NCI-H748 treated with DMSO at 0.1 percent for 48 hours (cell line): ENCODE results near the gene MARK3.
A peak's percentile ranks its signal among the peaks of the same experiment; 100 is the strongest.

Experiments used
- DNase-seq: peaks from one replicate; lab custom pipeline; 2025; lab: John Stamatoyannopoulos, UW

MARK3 gene

GRCh38 chr14:103526914-103527248 lies 141.7 kb downstream of the MARK3 start:
- no peak for DNase-seq

DNA sequence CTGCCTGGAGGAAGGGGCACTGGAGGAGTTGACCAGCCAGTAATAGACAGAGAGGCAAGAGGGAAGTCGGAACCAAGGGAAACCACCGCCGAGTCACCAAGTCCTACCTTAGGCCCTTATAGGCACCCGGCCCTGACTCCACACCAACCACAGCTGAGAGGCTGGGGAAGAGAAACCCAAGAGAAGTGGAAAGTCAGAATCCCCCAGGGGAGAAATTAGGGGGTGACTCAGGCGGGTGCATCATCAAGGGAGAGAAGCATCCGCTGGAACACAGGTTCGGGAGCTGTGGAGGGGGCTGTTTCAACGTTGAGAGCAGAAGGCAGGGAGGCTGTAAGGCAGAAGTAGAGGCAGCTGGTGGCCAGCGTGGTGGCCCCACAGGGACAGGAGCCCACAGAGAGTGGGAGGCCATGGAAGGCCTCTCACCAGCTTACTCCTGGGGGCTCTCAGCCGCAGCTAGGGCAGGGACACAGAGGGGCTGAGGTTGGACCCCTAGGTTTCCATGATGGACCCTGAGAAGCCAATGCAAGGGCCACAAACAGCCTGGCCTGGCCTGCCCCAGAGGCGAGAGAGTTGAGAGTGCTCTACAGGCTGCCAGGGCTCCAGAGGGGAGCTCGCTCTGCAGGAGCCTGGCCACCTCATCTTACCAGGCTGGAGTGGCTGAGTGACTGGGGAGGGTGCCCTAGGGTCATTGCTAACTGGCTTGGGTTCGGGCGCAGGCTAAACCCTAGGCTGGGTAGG lies 142.4 kb downstream of the MARK3 start:
- no peak for DNase-seq

- no peak for DNase-seq
These were observed 143.0 kb downstream of the MARK3 start for GRCh38 chr14:103528146-103528586.

- DNase-seq, result peak; percentile 91
These were observed 143.6 kb downstream of the MARK3 start, which contains the start of gene TRMT61A for GRCh38 chr14:103528587-103529382. TRMT61A (plus strand) TSS chr14:103529196; CDS start chr14:103529979, 783 bp downstream.

DNA sequence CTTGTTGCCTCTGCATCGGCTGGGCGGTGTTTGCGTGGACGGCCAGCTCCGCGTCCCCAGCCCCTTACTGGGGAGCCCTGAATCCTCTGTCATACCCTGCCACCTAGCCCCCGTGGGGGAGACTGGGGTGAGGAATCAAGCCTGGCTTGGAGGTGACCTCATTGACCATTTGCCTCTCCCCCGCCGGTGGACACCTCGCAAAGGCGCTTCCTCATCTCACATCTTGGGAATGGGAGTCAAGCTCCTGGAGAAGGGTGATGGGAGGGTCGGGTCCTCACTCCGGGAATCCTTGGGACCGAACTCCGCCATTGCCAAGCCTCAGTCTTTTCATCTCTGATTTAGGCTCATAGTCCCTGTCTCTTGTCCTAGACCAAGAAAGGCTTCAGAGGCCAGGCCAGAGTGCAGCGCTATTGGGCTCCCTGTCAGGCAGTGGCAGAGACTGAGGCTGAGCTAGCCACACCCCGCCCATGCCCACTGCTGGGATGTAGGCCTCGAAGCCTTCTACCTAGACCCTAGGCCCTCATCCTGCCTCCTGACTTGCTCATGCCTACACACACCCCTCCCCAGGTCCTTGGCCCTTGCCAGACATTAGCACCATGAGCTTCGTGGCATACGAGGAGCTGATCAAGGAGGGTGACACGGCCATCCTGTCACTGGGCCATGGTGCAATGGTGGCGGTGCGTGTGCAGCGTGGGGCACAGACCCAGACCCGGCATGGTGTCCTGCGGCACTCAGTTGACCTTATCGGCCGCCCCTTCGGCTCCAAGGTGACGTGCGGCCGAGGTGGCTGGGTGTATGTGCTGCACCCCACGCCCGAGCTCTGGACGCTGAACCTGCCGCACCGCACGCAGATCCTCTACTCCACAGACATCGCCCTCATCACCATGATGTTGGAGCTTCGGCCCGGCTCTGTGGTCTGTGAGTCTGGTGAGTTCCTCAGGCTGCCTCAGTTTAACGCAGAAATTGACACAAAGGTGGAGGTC lies 144.5 kb downstream of the MARK3 start:
- no peak for DNase-seq

DNA sequence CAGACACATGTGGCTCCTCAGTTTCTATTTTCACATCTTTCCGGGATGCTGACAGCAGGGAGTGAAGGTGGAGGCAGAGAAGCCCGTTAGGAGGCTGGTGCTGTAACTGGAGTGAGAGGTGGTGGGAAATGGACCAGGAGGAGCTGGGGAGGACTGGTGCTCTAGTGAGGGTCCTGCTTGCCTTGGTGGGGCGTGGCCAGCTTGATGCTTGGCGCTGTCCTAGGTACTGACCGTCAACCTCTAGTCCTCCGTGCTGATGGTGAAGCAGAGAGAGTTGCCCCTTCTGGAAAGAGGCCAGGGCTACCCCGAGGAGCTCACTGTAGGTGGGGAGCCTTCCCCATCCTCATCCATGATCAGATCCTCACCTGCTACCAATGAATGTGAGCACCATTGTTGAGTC lies 145.2 kb downstream of the MARK3 start:
- no peak for DNase-seq

GRCh38 chr14:103530831-103531230 lies 145.6 kb downstream of the MARK3 start:
- no peak for DNase-seq

- DNase-seq, result no peak
These were observed 146.4 kb downstream of the MARK3 start for GRCh38 chr14:103531421-103532215.

DNA sequence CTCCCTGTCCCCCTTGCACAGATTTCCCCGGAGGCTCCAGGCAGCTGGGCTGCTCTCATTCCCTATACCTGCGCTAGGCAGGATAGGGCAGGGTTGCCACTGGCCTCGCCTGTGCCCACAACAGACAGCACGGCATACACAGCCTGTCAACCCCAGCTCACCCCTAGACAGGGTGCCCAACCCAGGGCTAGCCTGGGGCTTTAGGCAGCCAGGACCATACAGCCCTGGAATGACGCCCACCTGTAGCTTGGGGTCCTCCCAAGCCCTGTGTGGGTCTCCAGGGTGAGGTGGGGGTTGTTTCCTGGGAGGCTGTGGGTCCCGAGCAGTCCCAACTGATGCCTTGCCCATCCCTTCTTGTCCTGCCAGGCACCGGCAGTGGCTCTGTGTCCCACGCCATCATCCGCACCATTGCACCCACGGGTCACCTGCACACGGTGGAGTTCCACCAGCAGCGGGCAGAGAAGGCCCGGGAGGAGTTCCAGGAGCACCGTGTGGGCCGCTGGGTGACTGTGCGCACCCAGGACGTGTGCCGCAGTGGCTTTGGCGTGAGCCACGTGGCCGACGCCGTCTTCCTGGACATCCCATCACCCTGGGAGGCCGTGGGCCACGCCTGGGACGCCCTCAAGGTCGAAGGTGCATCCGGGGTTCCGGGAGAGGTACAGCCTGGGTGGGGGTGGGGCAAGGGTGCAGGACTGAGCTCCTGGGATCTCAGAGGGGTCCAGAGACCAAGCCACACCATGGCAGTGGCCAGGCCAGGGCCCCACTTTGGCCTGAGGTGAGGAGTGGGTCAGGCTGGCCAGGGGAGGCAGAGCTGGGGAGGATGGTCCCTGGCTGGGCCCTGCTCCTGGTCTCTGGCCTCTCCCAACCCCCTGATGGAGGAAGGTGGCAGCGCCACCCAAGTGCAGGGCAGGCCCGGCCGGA lies 147.3 kb downstream of the MARK3 start:
- DNase-seq, result no peak

DNA sequence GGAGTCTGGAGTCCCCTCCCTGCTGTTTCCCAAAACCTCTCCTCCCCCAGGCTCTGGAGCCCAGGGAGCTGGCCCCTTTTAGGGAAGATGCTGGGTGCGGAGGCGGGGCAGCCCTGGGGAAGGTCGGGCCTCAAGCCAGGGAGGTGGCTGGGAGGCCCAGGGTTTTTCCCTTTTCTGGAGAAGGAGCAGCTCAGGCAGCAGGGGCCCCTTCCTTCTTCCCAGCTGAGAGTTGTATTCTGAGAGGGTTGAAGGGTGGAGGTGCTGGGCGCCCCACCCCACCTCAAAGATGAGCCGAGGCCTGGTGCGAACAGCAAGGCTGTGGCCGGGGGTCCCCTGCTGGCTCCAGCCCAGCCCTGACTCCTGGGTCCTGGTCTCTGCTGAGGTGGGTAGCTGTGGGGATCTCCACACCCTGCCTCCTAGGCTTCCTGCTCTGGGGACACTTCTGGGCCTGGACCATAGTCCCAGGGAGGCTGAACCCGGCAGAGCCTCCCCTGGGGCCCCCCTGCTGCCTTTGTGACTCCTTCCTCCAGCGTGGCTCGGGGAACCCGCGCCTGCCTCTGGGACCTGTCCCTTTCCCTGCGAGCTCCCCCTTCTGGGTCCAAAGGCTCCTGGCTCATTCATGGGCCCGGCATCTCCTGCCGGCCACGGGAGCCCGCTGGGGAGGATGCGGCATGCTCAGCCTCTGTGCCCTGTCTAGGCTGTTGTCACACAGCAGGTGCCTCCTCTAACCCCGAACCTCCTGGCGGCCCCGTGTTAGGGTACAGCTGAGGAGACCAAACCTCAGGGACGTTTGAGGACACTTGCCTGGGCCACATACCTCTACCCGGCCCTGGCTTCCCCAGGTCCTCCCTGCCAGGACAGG lies 148.2 kb downstream of the MARK3 start:
- DNase-seq, result no peak

DNA sequence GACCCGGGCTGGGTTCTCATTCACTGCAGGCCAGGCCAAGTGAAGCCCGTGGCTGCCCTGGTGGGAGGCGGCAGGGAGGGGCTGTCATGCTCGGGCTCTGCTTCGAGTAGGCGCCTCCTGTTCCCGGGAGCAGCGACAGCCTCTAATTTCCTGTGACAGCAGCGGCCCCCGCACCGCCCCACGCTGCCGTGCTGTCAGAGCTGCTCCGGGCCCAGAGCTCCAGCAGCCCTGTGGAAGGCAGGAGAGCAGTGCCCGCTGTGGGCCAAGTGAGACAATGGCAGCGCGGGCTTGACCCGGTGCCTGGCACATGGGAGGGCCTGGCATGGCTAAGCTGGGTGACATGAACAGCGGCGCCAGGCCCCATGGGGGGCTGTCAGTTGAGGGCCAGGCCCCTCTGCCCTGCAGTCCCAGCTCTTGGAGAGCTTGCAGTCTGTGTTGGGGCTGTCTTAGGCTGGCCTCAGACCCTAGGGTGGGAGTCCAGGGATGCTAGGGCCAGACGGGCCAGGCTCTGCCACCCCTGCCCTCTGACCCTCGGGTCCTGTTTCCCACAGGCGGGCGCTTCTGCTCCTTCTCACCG lies 148.9 kb downstream of the MARK3 start:
- DNase-seq, result no peak

- no peak for DNase-seq
These were observed 149.4 kb downstream of the MARK3 start for GRCh38 chr14:103534576-103535061.

DNA sequence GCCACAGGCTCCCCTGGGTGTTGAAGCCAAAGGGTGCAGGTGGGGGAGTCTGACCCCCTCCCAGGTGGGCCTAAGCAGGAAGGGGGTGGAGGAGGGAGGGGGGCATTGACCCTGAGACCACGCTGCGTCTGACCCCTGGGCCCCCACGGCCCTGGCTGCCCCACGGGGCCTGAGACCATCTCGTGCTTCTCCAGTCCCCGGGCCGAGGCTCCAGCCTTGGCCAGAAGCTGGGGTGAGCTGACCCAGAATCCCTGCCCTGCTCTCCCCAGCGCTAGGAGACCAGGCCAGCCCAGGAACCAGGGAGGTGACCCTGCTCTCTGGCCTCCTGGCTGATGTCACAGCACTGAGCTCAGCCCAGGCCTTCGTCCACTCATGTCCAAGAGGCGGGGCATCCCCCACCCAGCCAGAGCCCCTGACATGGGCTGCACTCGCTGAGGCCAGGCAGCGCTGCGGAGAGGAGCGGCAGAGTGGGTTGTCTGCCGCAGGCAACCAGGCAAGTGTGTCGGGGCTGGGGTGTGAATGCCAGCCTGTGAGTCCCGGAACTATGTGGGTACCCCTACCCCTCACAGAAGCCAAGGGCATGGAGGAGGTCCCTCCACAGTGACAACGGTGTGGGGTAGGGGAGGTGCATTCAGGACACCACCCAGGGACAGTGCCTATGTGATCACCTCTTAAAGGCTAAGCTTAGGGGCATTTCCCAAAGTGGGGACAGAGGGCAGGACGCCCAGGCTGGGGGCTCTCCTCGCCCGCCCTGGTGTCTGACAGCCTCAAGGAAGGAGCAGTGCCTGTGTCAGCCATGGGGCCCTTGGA lies 150.1 kb downstream of the MARK3 start:
- no peak for DNase-seq

DNA sequence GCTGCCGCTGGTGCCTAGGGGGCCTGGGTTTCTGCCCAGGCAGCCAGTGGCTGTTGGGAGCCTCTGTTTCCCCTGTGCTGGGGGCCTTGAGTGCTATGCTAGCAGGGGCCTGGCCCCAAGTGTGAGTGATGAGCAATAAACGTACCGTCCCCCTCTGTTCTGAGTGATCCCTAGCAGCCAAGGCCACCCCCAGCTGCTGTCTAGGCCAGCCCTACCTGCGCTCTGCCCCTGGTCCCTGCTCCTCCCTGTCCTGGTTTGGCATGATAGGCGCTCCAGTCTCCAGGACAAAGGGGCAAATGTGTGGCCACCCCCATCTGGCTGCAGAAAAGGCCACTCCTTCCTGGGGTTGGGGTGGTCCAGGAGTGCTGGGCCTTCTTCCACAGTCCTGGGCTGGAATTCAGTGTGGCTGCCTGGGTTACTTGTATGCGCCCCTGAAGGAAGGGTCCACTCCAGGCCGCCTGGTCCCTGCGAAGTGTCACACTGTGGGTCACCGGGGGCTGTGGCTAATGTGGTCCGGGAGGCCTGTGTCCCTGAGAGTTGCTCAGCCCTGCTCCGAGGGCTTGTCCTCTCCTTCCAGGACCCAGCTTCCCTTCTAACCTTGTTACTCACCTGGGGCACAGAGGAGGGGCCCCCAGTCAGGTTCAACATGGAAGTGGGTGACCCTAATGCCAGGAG lies 150.8 kb downstream of the MARK3 start:
- no peak for DNase-seq

- no peak for DNase-seq
These were observed 151.5 kb downstream of the MARK3 start for GRCh38 chr14:103536693-103537092.

GRCh38 chr14:103537175-103537990 lies 152.2 kb downstream of the MARK3 start:
- DNase-seq, result no peak
